C4-2B (cell line): ENCODE data around the gene KRTAP1-5.
"Not testable (repeated sequence)": the region's sequence is repeated elsewhere in the genome, so short reads cannot be mapped to it uniquely, and the experiment has no call there.

Experiments used
- CTCF ChIP-seq: fragments of 450-650 bp; conservative IDR thresholded peaks from 2 replicates; pipeline ENCODE4 v1.5.1; 2017; ENCODE audit warnings: mild to moderate bottlenecking
- ZFX ChIP-seq: fragments of 450-650 bp; IDR thresholded peaks from 2 replicates; pipeline ENCODE4 v1.6.1; 2017

GRCh38 chr17:41054556-41054955 lies 27.5 kb upstream of the KRTAP1-5 start:
- TF ChIP-seq CTCF, ZFX: not testable (repeated sequence)
